ENCODE measurements around the gene MDM4.
A peak's percentile ranks its signal among the peaks of the same experiment; 100 is the strongest.

Gene MDM4

GRCh38 chr1:204491655-204492054 lies 24.6 kb upstream of the MDM4 start:
- DNase-seq (ENCODE audit: low spot score): no peak

- DNase-seq (ENCODE audit: low spot score): no peak
Measured at GRCh38 chr1:204493145-204493983, 22.8 kb upstream of the MDM4 start.

DNA sequence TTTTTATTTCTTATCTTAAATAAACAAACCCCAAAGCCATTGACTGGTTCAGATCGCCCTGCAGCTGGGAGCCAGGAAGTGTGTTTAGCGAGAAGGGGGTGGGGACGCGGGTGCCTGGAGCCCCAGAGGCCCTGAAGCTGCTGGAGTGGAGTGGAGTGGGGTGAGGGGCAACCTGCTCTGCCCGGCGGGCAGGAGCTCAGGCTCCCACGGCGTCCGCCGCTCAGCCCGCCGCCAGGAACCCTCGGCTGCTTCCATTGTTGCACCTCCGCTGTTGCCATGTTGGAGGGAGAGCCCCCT lies 22.3 kb upstream of the MDM4 start:
- peak; percentile 68 for DNase-seq (ENCODE audit: low spot score)

- DNase-seq (ENCODE audit: low spot score): peak; percentile 87
Measured at GRCh38 chr1:204494281-204495077, 21.7 kb upstream of the MDM4 start, which contains the start of gene PIK3C2B. PIK3C2B (minus strand) TSS chr1:204494805; CDS start chr1:204469802, 25,003 bp downstream.

DNA sequence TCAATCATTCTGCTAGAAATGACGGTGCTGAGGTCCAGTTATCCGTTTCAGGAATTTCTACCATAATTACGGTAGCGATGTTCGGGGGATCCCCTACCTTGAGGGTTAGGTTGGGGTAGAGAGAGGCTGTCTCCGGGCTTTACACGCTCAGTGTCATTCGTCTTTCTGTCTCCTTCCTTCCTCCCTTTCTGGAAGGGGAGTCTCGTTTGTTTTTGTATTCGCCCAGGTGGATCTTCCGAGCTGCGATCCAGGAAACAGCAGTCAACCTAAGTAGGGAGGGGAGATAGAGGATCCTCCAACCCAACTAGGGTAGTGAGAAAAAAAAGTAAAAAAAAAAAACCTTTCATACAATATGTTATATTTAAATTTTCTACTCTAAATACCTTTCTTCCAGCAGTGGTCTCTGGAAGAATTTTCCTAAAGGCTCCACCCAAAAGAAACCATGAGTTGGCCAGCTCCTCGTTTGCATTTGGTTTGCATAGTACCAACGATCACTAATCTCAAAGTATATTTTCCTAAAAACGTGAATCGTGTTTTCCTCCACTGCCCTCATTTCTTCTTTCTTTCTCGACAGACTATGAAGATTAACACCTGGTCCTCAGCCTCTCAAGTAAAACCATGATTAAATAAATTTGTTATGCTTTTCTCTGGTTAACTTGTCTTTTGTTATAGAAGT lies 21.0 kb upstream of the MDM4 start:
- peak; percentile 63 for DNase-seq (ENCODE audit: low spot score)

GRCh38 chr1:204495777-204496176 lies 20.4 kb upstream of the MDM4 start:
- peak; percentile 32 for DNase-seq (ENCODE audit: low spot score)

DNA sequence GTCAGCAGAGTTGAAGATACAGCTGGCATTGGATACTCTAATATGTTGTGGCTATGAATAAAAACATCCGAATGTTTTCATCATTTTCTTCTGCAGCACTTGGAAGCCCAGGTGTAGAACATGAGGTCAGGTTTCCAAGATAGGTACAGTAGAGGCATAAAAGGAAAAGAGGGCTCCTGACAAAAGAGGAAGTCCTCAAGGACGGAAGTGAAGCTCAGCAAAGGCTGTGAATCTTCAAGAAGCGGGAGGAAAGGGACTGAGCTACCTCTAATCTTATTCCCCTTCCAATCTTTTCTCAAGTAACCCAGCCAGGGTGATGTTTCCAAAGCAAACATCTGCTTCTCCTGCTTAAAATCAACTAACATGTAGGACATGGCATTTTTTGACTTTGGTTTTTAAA lies 17.2 kb upstream of the MDM4 start:
- no peak for DNase-seq (ENCODE audit: low spot score)

- DNase-seq (ENCODE audit: low spot score): no peak
Measured at GRCh38 chr1:204499511-204500468, 16.4 kb upstream of the MDM4 start.

- no peak for DNase-seq (ENCODE audit: low spot score)
Measured at GRCh38 chr1:204502241-204502640, 14.0 kb upstream of the MDM4 start.

- peak; percentile 37 for DNase-seq (ENCODE audit: low spot score)
Measured at GRCh38 chr1:204503122-204503912, 12.9 kb upstream of the MDM4 start.

DNA sequence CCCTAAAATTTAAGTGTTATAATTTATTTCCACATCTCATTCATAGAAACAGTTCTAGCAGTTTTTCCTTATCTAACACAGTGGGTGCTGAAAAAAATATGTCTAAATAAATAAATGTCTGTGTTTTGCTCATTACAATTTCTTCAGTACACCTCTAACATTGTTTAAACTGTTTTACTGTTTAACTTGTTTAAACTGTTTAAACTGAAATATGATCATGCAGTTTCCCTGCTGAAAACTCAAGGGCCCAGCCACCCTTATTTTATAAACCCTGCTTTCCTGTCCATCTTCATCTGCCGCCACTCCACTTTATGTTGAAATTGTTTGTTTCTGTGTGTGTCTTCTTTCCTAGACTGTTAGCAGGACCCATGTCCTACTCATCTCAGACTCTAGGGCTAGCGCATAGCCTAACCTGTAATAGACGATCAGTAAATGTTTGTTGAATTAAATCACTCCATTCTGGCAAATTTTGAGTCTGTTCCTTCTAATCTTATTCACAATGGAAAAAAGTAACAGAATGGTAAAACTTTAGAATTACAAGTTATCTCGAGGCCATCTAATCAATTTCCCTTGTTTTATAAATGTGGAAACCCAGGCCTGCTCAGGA lies 12.2 kb upstream of the MDM4 start:
- no peak for DNase-seq (ENCODE audit: low spot score)

DNA sequence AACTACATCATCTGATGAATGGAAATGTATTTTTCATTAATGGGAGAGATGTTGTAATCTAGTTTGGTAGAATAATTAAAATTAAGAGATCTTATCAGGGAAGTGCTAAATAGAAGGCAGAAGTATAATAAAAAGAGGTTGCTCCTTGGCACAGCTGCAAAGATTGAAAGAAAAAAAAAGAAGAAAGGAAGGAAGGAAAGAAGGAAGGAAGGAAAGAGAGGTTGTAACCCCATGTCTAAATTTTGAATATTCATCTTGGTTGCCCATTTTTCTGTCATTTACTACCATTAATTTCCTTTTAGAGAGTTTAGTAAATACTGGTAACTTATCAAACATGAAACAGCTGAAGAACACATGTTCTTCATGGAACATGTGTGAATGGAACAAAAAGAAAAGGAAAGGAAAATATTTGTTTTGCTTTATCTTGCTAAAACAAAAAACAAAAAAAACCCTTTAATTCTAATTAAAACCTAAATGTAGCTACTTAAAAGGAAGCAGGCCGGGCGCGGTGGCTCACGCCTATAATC lies 10.5 kb upstream of the MDM4 start:
- no peak for DNase-seq (ENCODE audit: low spot score)

DNA sequence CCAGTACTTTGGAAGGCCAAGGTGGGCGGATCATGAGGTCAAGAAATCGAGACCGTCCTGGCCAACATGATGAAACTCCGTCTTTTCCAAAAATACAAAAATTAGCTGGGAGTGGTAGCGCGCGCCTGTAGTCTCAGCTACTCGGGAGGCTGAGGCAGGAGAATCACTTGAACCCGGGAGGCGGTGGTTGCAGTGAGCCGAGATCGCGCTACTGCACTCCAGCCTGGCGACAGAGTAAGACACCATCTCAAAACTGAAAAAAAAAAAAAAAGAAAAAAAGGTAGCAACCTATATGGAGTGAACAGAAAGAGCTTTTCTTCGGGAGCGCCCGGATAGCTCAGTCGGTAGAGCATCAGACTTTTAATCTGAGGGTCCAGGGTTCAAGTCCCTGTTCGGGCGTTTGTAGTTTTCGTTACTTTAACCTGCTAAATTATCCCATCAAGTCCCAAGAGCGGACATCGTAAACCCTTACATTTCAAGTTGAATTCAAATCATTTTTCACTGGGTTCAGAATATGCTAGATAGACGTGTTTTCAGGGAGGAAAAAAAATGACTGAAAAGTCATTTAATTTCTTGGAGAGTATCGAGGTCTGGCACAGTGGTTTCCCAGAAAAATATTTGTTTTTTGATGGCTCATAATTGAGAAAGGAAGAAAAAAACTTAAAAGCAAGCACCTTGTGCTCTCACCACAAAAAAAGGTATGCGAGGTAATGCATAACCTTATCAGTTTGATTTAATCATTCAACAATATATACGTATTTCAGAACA lies 9.8 kb upstream of the MDM4 start:
- peak; percentile 38 for DNase-seq (ENCODE audit: low spot score)

GRCh38 chr1:204506969-204507316 lies 9.3 kb upstream of the MDM4 start:
- peak; percentile 56 for DNase-seq (ENCODE audit: low spot score)

- no peak for DNase-seq (ENCODE audit: low spot score)
Measured at GRCh38 chr1:204507317-204508105, 8.7 kb upstream of the MDM4 start.

DNA sequence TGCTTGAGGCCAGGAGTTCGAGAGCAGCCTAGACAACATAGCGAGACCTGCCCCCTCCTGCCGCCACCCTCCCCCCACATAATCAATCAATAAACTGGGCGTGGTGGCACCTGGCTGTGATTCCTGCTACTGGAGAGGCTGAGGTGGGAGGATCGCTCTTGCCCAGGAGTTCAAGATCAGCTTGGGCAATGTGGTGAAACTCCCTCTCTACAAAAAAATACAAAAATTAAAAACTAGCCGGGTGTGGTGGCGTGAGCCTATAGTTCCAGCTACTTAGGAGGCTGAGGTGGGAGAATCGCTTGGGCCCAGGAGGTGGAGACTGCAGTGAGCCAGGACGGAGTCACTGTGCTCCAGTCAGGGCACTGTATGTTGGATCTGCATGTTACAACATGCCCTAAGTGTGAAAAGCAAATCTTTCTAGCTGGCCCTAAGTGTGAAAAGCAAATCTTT lies 7.0 kb upstream of the MDM4 start:
- no peak for DNase-seq (ENCODE audit: low spot score)

DNA sequence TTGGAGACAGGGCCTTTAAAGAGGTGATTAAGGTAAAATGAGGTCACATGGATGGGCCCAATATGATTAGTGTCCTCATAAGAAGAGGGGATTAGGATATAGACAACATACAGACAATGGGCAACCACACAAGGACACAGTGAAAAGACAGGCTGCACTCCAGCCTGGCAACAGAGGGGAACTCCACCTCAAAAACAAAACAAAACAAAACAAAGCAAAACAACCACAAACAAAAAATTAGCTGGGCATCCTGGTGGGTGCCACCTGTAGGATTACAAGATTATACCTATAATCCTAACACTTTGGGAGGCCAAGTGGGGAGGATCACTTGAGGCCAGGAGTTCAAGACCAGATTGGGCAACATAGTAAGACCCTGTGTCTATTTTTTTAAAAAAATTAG lies 4.8 kb upstream of the MDM4 start:
- DNase-seq (ENCODE audit: low spot score): no peak

DNA sequence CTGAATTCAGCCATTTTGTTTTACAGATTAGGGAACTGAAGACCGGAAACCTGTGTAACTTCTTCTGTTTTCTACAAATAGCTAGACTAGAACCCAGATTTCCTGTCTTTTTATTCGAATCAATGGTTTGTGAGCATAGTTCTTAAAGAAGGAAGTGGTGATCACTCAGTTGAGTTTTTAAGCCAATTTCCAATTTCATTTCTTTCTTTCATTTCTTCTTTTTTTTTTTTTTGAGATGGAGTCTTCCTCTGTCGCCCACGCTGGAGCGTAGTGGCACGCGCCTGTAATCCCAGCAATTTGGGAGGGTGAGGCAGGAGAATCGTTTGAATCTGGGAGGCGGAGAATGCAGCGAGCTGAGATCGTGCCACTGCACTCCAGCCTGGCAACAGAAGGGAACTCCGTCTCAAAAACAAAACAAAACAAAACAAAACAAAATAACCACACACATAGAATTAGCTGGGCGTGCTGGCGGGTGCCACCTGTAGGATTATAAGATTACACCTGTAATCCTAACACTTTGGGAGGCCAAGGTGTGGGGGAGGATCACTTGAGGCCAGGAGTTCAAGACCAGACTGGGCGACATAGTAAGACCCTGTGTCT lies 3.0 kb upstream of the MDM4 start:
- peak; percentile 67 for DNase-seq (ENCODE audit: low spot score)

All from germinal center (tissue), 1 donor.